Glutamatergic neuron (in vitro differentiated cells): Measurements from ENCODE around the gene TRIM72. TPM values are rescaled to one million over a fixed set of nuclear protein-coding genes. Genes with fewer than 3 reads are reported as not detected.
A peak's percentile ranks its signal among the peaks of the same experiment; 100 is the strongest.
"Not testable (repeated sequence)": the region's sequence is repeated elsewhere in the genome, so short reads cannot be mapped to it uniquely, and the experiment has no call there.

ENCODE experiments used
- DNase-seq: peaks from one replicate; pipeline ENCODE4 v3.0.0; 2022
- H3K27ac Mint-ChIP-seq: one replicate; pipeline ENCODE4 v1.8.0; 2020; ENCODE audit warnings: mild to moderate bottlenecking, mixed read lengths, inconsistent platforms; ENCODE audit not compliant: unreplicated experiment
- H3K27me3 Mint-ChIP-seq: one replicate; pipeline ENCODE4 v1.8.0; 2020; ENCODE audit warnings: mild to moderate bottlenecking, moderate library complexity, mixed read lengths, inconsistent platforms; ENCODE audit not compliant: unreplicated experiment
- H3K36me3 Mint-ChIP-seq: one replicate; pipeline ENCODE4 v1.8.0; 2020; ENCODE audit warnings: mild to moderate bottlenecking, mixed read lengths, inconsistent platforms; ENCODE audit not compliant: unreplicated experiment
- H3K4me1 Mint-ChIP-seq: one replicate; pipeline ENCODE4 v1.8.0; 2020; ENCODE audit warnings: mild to moderate bottlenecking, low read depth, mixed read lengths, inconsistent platforms; ENCODE audit not compliant: unreplicated experiment
- H3K4me3 Mint-ChIP-seq: one replicate; pipeline ENCODE4 v1.8.0; 2020; ENCODE audit warnings: mild to moderate bottlenecking, mixed read lengths, inconsistent platforms; ENCODE audit not compliant: unreplicated experiment
- H3K9me3 Mint-ChIP-seq: one replicate; pipeline ENCODE4 v1.8.0; 2020; ENCODE audit warnings: mild to moderate bottlenecking, moderate library complexity, mixed read lengths, inconsistent platforms; ENCODE audit not compliant: unreplicated experiment
- CTCF ChIP-seq: fragments of 200-600 bp; sonication (generic); IDR thresholded peaks from one replicate; pipeline ENCODE4 v1.5.0; 2021; ENCODE audit not compliant: partially characterized antibody, unreplicated experiment
- total RNA-seq: library from RNA; stranded (reverse); fragmentation: NEBNext Ultra II Directional; extraction: Animal tissue kit (Norgen Biotek cat#: 25700); gene quantifications from one replicate; pipeline ENCODE4 v1.2.1, GENCODE V29; 2021; ENCODE audit not compliant: unreplicated experiment

Gene TRIM72
- total RNA-seq, 1 donor from 2014 or later, result 0.10 TPM

DNA sequence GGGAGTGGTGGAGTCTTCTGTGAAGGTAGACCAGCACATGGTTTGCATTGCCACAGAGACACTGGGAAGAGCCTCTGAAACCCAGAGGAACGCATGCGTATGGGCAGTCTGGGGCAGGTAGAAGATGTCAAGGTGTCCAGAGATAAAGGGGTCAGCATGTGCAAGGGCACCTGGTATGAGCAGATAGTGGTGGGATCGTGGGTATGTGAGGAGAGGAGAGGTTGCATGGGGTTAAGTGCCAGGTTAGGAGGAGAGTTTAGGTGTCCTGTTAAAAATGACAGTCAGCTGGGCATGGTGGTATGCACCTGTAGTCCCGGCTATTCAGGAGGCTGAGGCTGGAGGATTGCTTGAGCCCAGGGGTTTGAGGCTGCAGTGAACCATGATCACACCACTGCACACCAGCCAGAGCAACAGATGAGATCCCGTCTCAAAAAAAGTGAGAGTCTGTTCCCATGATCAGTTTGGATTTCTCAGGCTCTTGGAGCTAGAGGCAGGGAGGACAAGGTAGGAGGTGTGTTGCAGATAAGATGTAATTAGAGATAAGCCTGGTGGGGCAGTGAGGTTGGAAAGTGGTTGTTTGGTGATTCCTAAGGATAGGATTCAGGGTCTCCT lies 14.4 kb upstream of the TRIM72 start:
- Mint-ChIP-seq H3K4me3 (peak overlapping the region; percentile 67), H3K27me3 (peaks cover 12% of the 10 kb centered on the region), H3K4me1 (peaks cover 4% of the 10 kb centered on the region), H3K27ac (no peak overlapping the region), H3K36me3 (peaks cover 10% of the 10 kb centered on the region), H3K9me3 (peaks cover 12% of the 10 kb centered on the region)
- no peak for DNase-seq
- TF ChIP-seq CTCF, result no peak

DNA sequence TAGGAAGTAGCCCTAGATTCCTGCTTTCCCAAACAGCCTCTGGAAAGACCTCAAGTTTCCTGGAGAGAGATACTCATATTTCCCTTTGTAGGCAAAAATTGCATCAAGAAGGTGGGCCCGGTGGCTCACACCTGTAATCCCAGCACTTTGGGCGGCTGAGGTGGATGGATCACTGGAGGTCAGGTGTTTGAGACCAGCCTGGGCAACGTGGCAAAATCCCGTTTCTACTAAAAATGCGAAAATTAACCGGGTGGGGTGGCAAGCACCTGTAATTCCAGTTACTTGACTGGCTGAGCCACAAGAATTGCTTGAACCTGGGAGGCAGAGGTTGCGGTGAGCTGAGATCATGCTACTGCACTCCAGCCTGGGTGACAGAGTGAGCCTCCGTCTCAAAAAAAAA lies 13.8 kb upstream of the TRIM72 start:
- Mint-ChIP-seq H3K9me3 (peaks cover 12% of the 10 kb centered on the region), H3K27me3 (peaks cover 15% of the 10 kb centered on the region)
- H3K27ac Mint-ChIP-seq, H3K4me1 Mint-ChIP-seq, DNase-seq, H3K36me3 Mint-ChIP-seq, H3K4me3 Mint-ChIP-seq: not testable (repeated sequence)

DNA sequence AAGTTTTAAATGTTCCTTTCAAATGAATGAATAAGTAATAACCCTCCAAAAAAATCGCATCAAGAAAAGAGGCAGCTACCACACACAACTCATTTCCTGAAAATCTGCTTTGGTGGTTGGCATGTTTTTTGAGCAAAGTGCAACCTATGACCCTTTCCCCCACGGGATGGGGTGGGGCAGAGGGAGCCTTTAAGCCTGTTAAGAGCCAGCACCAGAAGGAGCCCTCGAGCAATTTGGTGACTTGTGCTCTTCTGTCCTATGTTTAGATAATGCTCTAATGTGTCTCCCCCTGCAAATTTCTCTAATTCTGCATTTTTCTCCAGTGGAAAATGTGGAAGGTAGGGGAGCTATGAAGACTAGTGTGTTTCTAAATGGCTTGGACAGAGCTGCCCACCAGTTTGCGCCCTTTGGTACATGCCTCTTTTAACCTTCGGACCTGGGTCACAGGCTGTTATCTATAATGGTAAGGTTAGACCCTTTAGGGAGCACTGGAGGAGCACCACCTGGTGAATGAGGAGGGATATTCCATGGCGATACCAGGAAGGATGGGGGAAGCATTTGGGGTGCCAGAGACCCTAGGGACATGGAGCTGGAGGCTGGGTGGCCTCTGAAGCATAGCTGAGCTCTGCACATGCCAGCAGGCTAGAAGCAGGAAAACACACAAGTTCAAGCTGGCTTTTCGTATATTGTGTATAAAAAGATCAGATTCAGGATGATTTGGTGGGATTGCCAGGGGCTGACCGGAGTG lies 12.9 kb upstream of the TRIM72 start:
- Mint-ChIP-seq H3K27ac (no peak overlapping the region), H3K4me3 (peak overlapping the region; percentile 45), H3K27me3 (peaks cover 17% of the 10 kb centered on the region), H3K9me3 (peaks cover 12% of the 10 kb centered on the region), H3K36me3 (peaks cover 10% of the 10 kb centered on the region), H3K4me1 (peaks cover 4% of the 10 kb centered on the region)
- peak; percentile 36 for DNase-seq
- no peak for TF ChIP-seq CTCF

DNA sequence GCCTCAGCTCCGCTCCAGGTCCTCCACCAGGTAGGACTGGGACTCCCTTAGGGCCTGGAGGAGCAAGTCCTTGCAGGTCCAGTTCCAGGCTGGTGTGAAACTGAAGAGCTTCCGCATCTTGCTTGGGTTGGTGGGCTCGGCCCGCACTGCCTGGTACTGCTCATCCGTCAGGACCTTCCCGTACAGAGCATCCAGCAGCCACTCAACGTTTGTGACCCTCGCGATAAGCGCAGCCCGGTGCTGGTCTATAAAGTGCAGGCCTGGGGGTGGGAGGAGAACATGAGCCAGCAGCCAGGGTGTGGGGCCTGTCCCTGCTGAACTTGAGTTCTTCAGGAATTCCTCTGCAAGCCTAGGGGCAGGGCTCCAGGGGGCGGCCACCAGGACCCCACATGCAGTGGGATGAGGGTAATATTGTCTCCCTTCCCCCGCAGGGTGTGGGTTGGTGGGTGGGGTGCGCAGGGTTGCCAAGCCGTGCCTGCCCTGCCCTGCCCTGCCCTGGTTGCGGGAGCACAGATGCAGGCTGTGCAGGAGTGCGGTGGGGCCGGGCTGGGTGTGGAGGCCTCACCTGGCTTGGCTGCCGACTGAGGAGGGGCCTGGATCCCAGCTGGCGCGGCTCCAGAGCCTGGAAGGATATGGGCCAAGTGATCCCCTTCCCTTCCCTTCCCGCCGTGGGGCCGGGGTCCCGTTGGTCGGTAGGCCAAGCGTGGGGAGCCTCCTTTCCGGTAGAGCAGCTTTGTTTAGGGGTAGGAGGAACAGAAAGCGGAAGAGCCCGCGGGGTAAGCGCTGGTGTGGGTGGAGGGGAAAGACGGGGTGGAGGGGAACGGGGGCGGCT lies 12.1 kb upstream of the TRIM72 start:
- Mint-ChIP-seq H3K27me3 (peaks cover 17% of the 10 kb centered on the region), H3K4me1 (peaks cover 4% of the 10 kb centered on the region), H3K36me3 (peaks cover 10% of the 10 kb centered on the region), H3K27ac (no peak overlapping the region), H3K4me3 (peak overlapping the region; percentile 59), H3K9me3 (peaks cover 12% of the 10 kb centered on the region)
- peak; percentile 30 for DNase-seq
- TF ChIP-seq CTCF, result no peak

DNA sequence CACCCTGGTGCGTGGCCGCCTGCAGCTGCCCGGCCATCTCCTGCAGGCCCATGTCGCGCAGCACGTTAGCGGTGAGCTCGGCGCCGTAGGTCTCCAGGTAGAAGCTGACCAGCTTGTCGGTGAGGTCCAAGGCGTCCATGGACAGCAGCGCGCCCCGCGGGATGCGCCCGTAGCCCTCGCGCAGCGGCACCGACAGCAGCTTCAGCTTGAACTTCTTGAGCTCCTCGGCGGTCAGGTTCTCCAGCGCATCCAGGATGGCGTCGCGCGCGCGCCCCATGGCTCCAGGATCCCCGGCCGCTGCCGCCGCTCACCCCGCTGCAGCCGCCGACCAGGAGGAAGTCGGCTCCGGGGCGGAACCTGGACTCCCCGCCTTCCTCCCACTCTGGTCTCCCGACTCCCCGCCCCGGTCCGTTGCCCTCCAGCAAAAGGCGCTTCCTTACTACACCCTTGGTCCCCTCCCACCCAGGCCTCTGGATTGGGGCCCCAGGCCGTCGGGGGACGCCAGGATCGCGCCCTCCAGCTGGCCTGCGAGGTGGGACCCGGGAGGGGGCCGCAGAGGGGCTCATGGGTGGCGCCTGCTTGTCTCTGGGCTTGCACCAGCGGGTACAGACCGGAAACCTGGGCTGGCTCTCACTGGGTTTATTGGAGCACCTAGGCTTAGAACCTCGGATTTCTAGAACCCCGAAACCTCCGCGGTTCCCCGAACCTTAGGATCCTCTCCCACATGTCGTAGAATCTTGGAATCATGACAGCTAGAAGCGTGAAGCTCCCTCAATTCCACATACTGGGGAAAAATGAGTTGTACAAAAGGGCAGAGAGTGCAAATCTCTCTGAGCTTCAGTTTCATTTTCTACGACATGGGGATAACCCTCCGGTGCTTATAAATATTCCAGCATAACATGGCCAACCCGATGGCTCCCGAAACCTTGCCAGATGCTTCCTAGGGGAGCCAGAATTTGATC lies 11.2 kb upstream of the TRIM72 start, which contains the start of gene PYCARD:
Gene PYCARD (minus strand): TSS at position 347 of the 962 bp plus-strand sequence. CDS start 70 bp downstream, at position 277.
- no peak within 1 kb of the TSS for H3K27ac Mint-ChIP-seq
- peaks cover 12% of the 10 kb centered on the region for H3K9me3 Mint-ChIP-seq

More for the DNA sequence above, 11.2 kb upstream of the TRIM72 start, which contains the start of gene PYCARD:
- Mint-ChIP-seq H3K4me1 (peaks cover 4% of the 10 kb centered on the region), H3K27me3 (peaks cover 17% of the 10 kb centered on the region), H3K4me3 (peak within 1 kb of the TSS; percentile 59), H3K36me3 (peaks cover 10% of the 10 kb centered on the region)
- no peak for TF ChIP-seq CTCF
- DNase-seq, result peak; percentile 43
